Smooth muscle cell (in vitro differentiated cells): ENCODE measurements around the gene IRF7. TPM values are rescaled to one million over a fixed set of nuclear protein-coding genes. Genes with fewer than 3 reads are reported as not detected.

Experiments used
- DNase-seq: peaks from one replicate; lab custom pipeline; 2025; ENCODE audit not compliant: unreplicated experiment; lab: John Stamatoyannopoulos, UW
- H2AFZ ChIP-seq: fragments of 200-600 bp; sonication (generic); 2 replicates; pipeline ENCODE4 v1.6.0; 2016; ENCODE audit warnings: antibody characterized with exemption, low read depth, mild to moderate bottlenecking
- H3F3A ChIP-seq: fragments of 200-600 bp; sonication (generic); 2 replicates; pipeline ENCODE4 v1.6.0; 2017; ENCODE audit warnings: antibody characterized with exemption, low read depth
- H3K27ac ChIP-seq: fragments of 200-600 bp; sonication (generic); 2 replicates; pipeline ENCODE4 v1.5.1; 2016; ENCODE audit warnings: low read depth, mild to moderate bottlenecking
- H3K27me3 ChIP-seq: fragments of 200-600 bp; sonication (generic); 2 replicates; pipeline ENCODE4 v1.6.1; 2016; ENCODE audit warnings: low read depth, mild to moderate bottlenecking
- H3K36me3 ChIP-seq: fragments of 200-600 bp; sonication (generic); 2 replicates; pipeline ENCODE4 v1.5.1; 2016; ENCODE audit warnings: low read depth
- H3K4me1 ChIP-seq: fragments of 200-600 bp; sonication (generic); 2 replicates; pipeline ENCODE4 v1.5.1; 2016; ENCODE audit warnings: low read depth
- H3K4me2 ChIP-seq: fragments of 200-600 bp; sonication (generic); 2 replicates; pipeline ENCODE4 v1.6.0; 2016; ENCODE audit warnings: mild to moderate bottlenecking
- H3K4me3 ChIP-seq: fragments of 200-600 bp; sonication (generic); 2 replicates; pipeline ENCODE4 v1.5.1; 2016; ENCODE audit warnings: mild to moderate bottlenecking
- H3K79me2 ChIP-seq: fragments of 200-600 bp; sonication (generic); 2 replicates; pipeline ENCODE4 v1.6.0; 2016; ENCODE audit warnings: low read depth, mild to moderate bottlenecking
- H3K9ac ChIP-seq: fragments of 200-600 bp; sonication (generic); 2 replicates; pipeline ENCODE4 v1.6.0; 2016; ENCODE audit warnings: low read depth
- H3K9me3 ChIP-seq: fragments of 200-600 bp; sonication (generic); replicated peaks from 2 replicates; pipeline ENCODE4 v1.5.1; 2016; ENCODE audit warnings: low read depth
- H4K20me1 ChIP-seq: fragments of 200-600 bp; sonication (generic); 2 replicates; pipeline ENCODE4 v1.6.0; 2016; ENCODE audit warnings: low read depth
- CTCF ChIP-seq: fragments of 200-600 bp; sonication (generic); IDR thresholded peaks from 2 replicates; pipeline ENCODE4 v1.5.1; 2017; ENCODE audit warnings: borderline replicate concordance, mild to moderate bottlenecking, antibody characterized with exemption; ENCODE audit not compliant: insufficient read depth, poor library complexity, severe bottlenecking
- WGBS: methylation state at CpG from one replicate; pipeline ENCODE4 v1.1.7; 2016; ENCODE audit warnings: low lambda C conversion rate; 5-methylcytosine and 5-hydroxymethylcytosine counted together
- polyA plus RNA-seq: library from polyadenylated mRNA; unstranded; fragments of >200 nt; fragmentation: Nextera tagmentation; extraction: Ambion mirVana; gene quantifications from 2 replicates; pipeline ENCODE4 v1.2.1, GENCODE V29; 2016
- total RNA-seq: library from RNA; depleted of rRNA; stranded (reverse); fragments of >200 nt; gene quantifications from 2 replicates; pipeline ENCODE4 v1.2.3, GENCODE V29; 2014

IRF7 gene
- total and polyA plus RNA-seq, 2 experiments from 2014 or later: 7.1 to 14.3 TPM

- Histone ChIP-seq H3K4me1 (peaks cover 7% of the 10 kb centered on the region), H3F3A (peaks cover 14% of the 10 kb centered on the region), H2AFZ (no peak overlapping the region), H4K20me1 (peaks cover 48% of the 10 kb centered on the region), H3K9ac (no peak overlapping the region), H3K4me2 (no peak overlapping the region), H3K4me3 (no peak overlapping the region), H3K79me2 (no peaks in the 10 kb centered on the region), H3K36me3 (no peaks in the 10 kb centered on the region), H3K27me3 (no peaks in the 10 kb centered on the region), H3K27ac (no peak overlapping the region), H3K9me3 (no peaks in the 10 kb centered on the region)
- 99% methylated on average over 9 of the region's 10 CpGs for WGBS
- no peak for TF ChIP-seq CTCF
- no peak for DNase-seq
Observed at GRCh38 chr11:612961-613300, 2.8 kb downstream of the IRF7 start.

- 83% methylated on average over 24 of the region's 27 CpGs for WGBS
- H3K4me2 ChIP-seq: no peak overlapping the region
Observed at GRCh38 chr11:612201-612960, 3.4 kb downstream of the IRF7 start.

GRCh38 chr11:611001-611996 is 4.5 kb downstream of the IRF7 start:
- Histone ChIP-seq H3K4me1 (peaks cover 7% of the 10 kb centered on the region), H2AFZ (no peak overlapping the region), H4K20me1 (peaks cover 48% of the 10 kb centered on the region), H3K27me3 (no peaks in the 10 kb centered on the region), H3K27ac (no peak overlapping the region), H3K79me2 (no peaks in the 10 kb centered on the region), H3K9me3 (no peaks in the 10 kb centered on the region), H3K36me3 (peaks cover 4% of the 10 kb centered on the region), H3K9ac (no peak overlapping the region), H3F3A (peaks cover 14% of the 10 kb centered on the region), H3K4me2 (no peak overlapping the region), H3K4me3 (no peak overlapping the region)
- no peak for TF ChIP-seq CTCF
- DNase-seq: no peak
- WGBS: 99% methylated on average over 42 of the region's 49 CpGs

More at GRCh38 chr11:612201-612960, 3.4 kb downstream of the IRF7 start:
- DNase-seq: no peak
- Histone ChIP-seq H3F3A (peaks cover 14% of the 10 kb centered on the region), H3K9me3 (no peaks in the 10 kb centered on the region), H3K36me3 (peaks cover under 1% of the 10 kb centered on the region), H3K79me2 (no peaks in the 10 kb centered on the region), H3K27me3 (no peaks in the 10 kb centered on the region), H3K4me3 (no peak overlapping the region), H3K9ac (no peak overlapping the region), H2AFZ (no peak overlapping the region), H3K27ac (no peak overlapping the region), H3K4me1 (peaks cover 7% of the 10 kb centered on the region), H4K20me1 (peaks cover 48% of the 10 kb centered on the region)
- no peak for TF ChIP-seq CTCF
